H1 (cell line): ENCODE results near the gene KCNT1. TPM values are rescaled to one million over a fixed set of nuclear protein-coding genes. Genes with fewer than 3 reads are reported as not detected.

Experiments used
- SP4 ChIP-seq: IDR thresholded peaks from 2 replicates; pipeline ENCODE4 v1.6.1; 2012; ENCODE audit warnings: low read length, inconsistent platforms
- YY1 ChIP-seq: IDR thresholded peaks from 2 replicates; pipeline ENCODE4 v1.6.1; 2011; ENCODE audit warnings: low read depth, mild to moderate bottlenecking, low read length
- polyA plus RNA-seq, 7 experiments: library from polyadenylated mRNA; depleted of rRNA in 3 of 7; stranded (reverse) in 5 of 7; unstranded in 2 of 7; fragments of >200 nt in 5 of 7; fragments of 200-250 nt in 2 of 7; gene quantifications; 1 replicate in 5 of 7; 2 replicates in 1 of 7; 4 replicates in 1 of 7; pipeline versions ENCODE4 v1.2.1 to v1.2.3, GENCODE V29; 2011 to 2013; ENCODE audit warnings: missing spikeins in 2 of 7, mixed read lengths in 2 of 7
- total RNA-seq: library from RNA; stranded (reverse); fragmentation: NEBNext Ultra II Directional; extraction: Animal tissue kit (Norgen Biotek cat#: 25700); gene quantifications from 2 replicates; pipeline ENCODE4 v1.2.1, GENCODE V29; 2021
- TF ChIP-seq, protein P1 (sequence below): IDR thresholded peaks from 2 replicates; pipeline ENCODE4 v1.6.1; 2011; ENCODE audit warnings: low read depth, mild to moderate bottlenecking, low read length; ENCODE audit not compliant: insufficient read depth

The KCNT1 gene
- total and polyA plus RNA-seq, 2 of the 8 experiments (the other 6 are each of a cell fraction or from before 2014, with no cell fraction given) = 0.13 to 0.20 TPM

DNA sequence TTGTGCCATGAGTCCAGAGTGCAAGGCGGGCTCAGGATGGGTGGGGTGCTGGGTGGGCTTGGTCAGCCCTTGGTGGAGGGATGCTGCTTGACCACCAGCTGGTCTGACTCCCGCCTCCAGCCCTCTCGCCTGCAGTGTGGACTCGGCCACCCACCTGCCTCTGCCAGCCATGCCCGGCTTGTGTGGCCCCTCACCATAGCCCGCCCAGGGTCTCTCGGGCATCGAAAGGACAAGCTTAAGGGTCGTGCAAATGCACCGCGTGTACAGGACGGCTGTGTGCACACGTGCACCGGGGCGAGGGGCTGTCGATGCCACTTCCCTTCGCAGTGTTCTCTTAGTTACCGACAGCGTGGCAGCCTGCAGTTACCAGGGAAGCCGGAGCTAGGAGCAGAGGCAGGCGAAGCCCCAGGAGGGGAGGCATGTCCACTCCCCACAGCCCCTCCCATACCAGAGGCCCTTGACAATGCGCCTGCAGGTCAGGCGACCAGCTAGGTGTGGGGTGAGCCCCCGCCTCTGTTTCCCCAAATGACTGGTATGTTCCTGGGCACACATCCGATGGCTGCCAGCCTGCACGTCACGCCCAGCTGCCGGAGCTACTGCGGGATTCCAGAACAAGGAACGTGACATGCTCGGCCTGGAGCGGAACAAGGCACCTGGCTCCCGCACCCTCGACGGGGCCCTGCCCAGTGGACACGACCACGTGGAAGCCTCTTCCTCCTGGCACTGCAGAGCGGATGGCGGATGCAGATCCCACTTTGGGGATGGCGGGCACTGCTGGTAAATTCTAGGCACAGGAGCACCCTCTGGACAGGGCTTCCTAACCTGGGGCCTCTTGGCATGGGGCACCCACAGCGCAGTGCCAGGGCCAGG is 31.0 kb upstream of the KCNT1 start (continued):
- TF ChIP-seq, protein P1, sequence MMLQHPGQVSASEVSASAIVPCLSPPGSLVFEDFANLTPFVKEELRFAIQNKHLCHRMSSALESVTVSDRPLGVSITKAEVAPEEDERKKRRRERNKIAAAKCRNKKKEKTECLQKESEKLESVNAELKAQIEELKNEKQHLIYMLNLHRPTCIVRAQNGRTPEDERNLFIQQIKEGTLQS = no peak
- TF ChIP-seq SP4 = no peak
- TF ChIP-seq YY1 = no peak
